NCI-H1105 treated with DMSO at 0.1 percent for 48 hours (cell line): Measurements from ENCODE around the gene ALG14.
A peak's percentile ranks its signal among the peaks of the same experiment; 100 is the strongest.
"Not testable (repeated sequence)": the region's sequence is repeated elsewhere in the genome, so short reads cannot be mapped to it uniquely, and the experiment has no call there.

ENCODE experiments used
- DNase-seq: peaks from one replicate; lab custom pipeline; 2025; lab: John Stamatoyannopoulos, UW

ALG14 gene

GRCh38 chr1:95086949-95087533 lies 14.3 kb upstream of the ALG14 start:
- no peak for DNase-seq

GRCh38 chr1:95085376-95085775 lies 12.6 kb upstream of the ALG14 start:
- no peak for DNase-seq

- DNase-seq = peak; percentile 44
Observed at GRCh38 chr1:95084317-95085176, 11.8 kb upstream of the ALG14 start.

GRCh38 chr1:95080879-95081278 lies 8.1 kb upstream of the ALG14 start:
- DNase-seq = no peak

- DNase-seq = no peak
Observed at GRCh38 chr1:95080446-95080845, 7.7 kb upstream of the ALG14 start.

GRCh38 chr1:95076034-95076433 lies 3.3 kb upstream of the ALG14 start:
- no peak for DNase-seq

GRCh38 chr1:95073446-95073845 lies 695 bp upstream of the ALG14 start:
- DNase-seq = no peak

GRCh38 chr1:95072117-95072516 lies 634 bp downstream of the ALG14 start:
- DNase-seq = no peak

GRCh38 chr1:95071539-95071938 lies 1.2 kb downstream of the ALG14 start:
- DNase-seq = no peak

- DNase-seq = no peak
Observed at GRCh38 chr1:95069710-95070093, 3.0 kb downstream of the ALG14 start.

GRCh38 chr1:95068956-95069709 lies 3.6 kb downstream of the ALG14 start:
- DNase-seq = no peak

GRCh38 chr1:95067568-95067967 lies 5.2 kb downstream of the ALG14 start:
- DNase-seq = no peak

GRCh38 chr1:95067062-95067461 lies 5.7 kb downstream of the ALG14 start:
- peak; percentile 82 for DNase-seq

- no peak for DNase-seq
Observed at GRCh38 chr1:95061445-95062006, 11.2 kb downstream of the ALG14 start.

- no peak for DNase-seq
Observed at GRCh38 chr1:95058974-95059373, 13.8 kb downstream of the ALG14 start.

GRCh38 chr1:95057351-95057750 lies 15.4 kb downstream of the ALG14 start:
- DNase-seq = no peak

- no peak for DNase-seq
Observed at GRCh38 chr1:95049935-95050334, 22.8 kb downstream of the ALG14 start.

GRCh38 chr1:95048317-95048716 lies 24.4 kb downstream of the ALG14 start:
- DNase-seq = no peak

- not testable (repeated sequence) for DNase-seq
Observed at GRCh38 chr1:95047624-95048023, 25.1 kb downstream of the ALG14 start.

- no peak for DNase-seq
Observed at GRCh38 chr1:95046359-95046758, 26.4 kb downstream of the ALG14 start.

- DNase-seq = peak; percentile 79
Observed at GRCh38 chr1:95043141-95043980, 29.4 kb downstream of the ALG14 start.

- DNase-seq = no peak
Observed at GRCh38 chr1:95042286-95042685, 30.5 kb downstream of the ALG14 start.
